HG02798 (cell line): ENCODE measurements around the gene AAK1.
A peak's percentile ranks its signal among the peaks of the same experiment; 100 is the strongest.
"Not testable (repeated sequence)": the region's sequence is repeated elsewhere in the genome, so short reads cannot be mapped to it uniquely, and the experiment has no call there.

ENCODE experiments used
- ATAC-seq: cut with Tn5 transposase; IDR thresholded peaks from one replicate; pipeline ENCODE4 v1.9.1; 2021; ENCODE audit warnings: mild to moderate bottlenecking; ENCODE audit not compliant: unreplicated experiment, poor library complexity

The AAK1 gene

DNA sequence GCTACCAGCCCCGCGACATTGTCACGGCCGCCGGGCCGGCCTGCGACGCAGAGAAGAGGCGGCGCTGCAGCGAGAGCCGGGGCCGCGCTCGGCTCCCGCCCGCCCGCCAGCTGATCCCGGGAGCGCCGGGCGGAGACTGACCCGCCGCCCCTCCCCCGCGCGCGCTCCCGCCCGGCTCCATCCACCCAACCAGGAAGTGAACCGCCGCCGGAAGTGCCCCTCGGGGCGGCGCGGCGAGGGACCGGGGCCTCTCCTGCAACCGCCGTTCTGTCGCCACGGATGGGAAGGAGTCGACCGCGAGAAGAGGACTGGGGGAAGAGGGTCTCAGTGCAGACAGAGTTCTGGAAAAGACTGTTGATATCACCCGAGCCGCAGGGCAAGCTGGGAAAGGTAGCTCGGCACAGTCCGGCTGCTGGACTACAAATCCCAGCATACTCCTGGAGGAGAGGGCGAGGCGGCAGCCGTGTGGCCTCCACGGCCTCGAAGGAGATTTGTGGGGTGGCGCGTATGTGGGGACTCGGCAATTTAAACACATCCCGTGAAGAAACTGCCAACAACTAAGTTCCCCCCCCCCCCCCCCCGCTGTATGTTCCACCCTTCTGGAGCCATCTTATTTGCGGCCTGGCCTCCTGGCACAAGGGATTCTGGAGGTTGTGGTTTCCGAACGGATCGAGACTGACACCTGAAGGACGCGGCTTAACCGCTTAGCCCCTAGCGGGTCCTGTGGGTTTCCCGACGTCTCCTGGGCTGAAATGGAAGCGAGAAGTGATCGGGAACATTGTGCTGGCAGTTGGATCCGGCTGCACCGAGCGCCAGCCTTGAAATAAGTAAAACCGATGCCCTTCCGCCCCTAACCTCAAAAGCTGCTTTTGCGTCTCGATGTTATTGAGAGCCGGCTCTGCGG is at the start of gene AAK1:
AAK1 (minus strand) TSS at position 138 of the 904 bp plus-strand sequence. CDS start 699 bp downstream, outside the sequence.
- peak; percentile 67 for ATAC-seq

GRCh38 chr2:69692424-69692823 is 48.9 kb upstream of the AAK1 start:
- ATAC-seq, result no peak

GRCh38 chr2:69689969-69690368 is 46.4 kb upstream of the AAK1 start:
- no peak for ATAC-seq

- no peak for ATAC-seq
Observed at GRCh38 chr2:69689466-69689865, 45.9 kb upstream of the AAK1 start.

DNA sequence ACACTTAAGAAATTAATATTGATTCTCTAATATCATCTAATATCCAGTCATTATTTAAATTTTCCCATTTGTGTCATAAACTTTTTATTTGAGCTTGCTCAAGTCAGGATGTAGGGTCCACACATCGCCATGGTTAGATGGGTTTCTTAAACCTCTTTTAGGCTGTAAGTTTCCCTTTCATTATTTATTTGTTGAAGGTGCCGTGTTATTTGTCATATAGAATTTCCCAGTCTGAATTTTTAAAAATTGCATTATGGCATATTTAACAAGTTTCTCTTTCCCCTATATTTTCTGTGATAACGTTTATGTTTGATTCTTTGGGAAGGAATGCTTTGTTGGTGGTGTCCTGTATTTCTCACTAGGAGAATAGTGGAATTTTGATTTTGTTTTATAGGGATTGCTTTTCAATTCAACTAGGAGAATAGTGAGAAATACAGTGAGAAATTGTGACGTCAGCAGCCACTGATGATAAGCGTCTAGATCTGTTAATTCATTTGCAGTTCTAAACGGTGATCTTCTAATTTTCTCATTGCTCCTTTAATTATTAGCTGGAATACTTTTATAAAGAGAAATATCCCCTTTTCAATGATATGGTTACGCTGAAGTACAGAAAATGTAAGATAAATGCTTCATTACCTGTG is 44.6 kb upstream of the AAK1 start:
- no peak for ATAC-seq

- ATAC-seq, result no peak
Observed at GRCh38 chr2:69686813-69687212, 43.3 kb upstream of the AAK1 start.

- no peak for ATAC-seq
Observed at GRCh38 chr2:69685321-69686048, 41.9 kb upstream of the AAK1 start.

DNA sequence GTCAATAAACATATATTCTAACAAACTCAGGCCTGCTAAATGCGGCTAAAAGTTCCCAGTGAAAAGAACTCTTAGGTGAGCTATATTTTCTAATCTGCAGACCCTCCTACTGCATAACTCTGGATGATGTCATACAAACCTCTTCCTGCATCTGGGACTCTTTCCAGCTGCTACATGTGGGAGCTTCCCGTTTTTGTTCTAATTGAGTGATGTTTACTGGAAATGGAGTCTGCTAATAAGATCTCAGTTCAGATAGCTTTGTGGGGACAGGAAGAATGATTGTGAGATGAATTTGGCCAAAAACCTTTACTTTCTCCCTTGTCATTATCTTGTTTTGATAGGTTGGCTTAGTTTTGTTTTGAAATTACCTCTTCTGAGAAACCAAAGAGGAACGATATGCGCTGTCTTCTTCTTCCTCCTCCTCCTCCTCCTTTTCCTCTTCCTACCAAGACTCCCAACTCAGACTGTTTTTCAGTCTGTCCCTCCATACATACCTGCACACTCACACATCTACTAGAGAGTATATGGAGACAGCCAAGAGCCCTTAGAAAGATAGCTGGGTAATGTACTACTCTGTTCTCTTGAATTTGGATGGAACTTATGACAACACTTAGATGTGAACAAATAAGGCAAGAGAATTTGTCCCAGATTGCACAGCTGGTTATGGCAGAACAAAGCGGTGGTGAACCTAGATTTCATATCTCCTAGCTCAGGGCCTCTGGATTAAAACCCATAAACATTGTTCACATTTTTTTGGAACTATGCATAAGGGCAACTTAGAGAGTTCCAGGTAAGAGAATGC is 39.8 kb upstream of the AAK1 start:
- no peak for ATAC-seq

DNA sequence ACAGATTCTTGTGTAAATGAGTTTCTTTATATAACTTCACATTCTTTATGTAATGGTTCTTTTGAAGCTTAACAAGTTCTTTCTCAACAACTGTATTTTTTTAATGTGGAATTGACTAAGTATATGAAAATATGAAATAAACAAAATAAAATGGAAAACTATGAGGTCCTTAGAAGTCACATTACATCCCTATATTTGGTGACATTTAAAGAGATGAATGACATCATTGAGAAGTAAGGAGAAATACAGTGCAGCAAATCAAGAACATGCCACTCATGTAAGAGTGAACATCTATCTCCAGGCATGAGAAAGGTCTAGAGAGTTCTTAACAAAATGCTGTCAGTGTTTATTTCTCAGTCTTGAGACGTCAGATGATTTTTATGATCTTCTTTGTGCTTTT is 39.0 kb upstream of the AAK1 start:
- ATAC-seq, result no peak

DNA sequence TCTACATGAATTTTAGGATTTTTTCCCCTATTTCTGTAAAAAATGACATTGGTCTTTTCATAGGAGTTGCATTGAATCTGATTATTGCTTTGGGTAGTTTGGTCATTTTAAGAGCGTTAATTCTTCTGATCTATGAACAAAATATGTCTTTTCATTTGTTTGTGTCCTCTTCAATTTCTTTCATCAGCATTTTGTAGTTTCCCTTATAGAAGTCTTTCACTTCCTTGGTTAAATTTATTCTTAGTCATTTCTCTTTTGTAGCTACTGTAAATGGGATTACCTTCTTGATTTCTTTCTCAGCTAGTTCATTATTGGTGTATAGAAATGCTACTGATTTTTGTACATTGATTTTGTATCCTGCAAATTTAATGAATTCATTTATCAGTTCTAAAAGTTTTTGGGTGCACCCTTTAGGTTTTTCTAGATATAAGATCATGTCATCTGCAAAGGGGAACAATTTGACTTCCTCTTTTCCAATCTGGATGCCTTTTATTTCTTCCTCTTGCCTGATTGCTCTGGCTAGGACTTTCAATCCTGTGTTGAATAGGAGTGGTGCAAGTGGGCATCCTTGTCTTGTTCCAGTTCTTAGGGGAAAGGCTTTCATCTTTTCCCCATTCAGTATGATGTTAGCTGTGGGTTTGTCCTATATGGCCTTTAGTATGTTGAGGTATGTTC is 36.6 kb upstream of the AAK1 start:
- no peak for ATAC-seq

DNA sequence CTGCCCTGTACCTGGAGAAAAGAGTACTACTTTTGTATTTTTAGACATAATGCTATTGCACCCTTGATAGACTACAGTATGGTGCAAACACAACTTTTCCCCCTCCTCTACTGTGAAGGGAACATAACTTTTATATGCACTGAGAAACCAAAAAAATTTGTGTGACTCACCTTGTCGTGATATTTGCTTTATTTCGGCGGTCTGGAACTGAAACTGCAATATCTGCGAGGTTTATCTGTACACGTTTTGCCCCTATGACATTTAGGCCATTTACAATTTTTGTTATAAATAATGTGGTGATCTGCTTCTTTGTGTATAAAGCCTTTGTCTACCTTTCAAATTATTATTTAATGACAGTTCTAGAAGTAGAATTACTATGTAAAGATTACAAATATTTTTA is 34.4 kb upstream of the AAK1 start:
- no peak for ATAC-seq

DNA sequence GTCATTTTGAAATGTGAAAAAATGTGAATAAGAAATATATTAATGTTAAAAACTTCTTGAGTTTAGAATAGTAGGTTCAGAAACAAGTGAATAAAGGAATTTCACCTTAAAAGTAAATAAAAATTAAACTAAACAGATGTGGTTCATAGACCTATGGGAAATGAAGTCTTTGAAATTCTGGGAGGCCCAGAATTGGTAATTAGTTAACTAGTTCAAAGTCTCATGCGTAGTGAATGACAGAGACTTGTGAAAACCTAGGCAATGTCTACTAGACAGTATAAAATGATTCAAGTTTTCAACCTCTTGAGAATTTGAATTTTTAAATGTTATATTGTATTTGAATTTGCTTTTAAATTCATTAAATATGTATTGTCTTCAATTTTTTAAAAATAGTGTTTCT is 32.6 kb upstream of the AAK1 start:
- no peak for ATAC-seq

GRCh38 chr2:69674316-69674670 is 30.8 kb upstream of the AAK1 start:
- ATAC-seq, result no peak

DNA sequence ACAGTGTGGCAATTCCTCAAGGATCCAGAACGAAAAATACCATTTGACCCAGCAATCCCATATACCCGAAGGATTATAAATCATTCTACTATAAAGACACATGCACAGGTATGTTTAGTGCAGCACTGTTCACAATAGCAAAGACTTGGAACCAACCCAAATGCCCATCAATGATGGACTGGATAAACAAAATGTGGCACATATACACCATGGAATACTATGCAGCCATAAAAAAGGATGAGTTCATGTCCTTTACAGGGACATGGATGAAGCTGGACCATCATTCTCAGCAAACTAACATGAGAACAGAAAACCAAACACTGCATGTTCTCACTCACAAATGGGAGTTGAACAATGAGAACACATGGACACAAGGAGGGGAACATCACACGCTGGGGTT is 29.6 kb upstream of the AAK1 start:
- not testable (repeated sequence) for ATAC-seq

DNA sequence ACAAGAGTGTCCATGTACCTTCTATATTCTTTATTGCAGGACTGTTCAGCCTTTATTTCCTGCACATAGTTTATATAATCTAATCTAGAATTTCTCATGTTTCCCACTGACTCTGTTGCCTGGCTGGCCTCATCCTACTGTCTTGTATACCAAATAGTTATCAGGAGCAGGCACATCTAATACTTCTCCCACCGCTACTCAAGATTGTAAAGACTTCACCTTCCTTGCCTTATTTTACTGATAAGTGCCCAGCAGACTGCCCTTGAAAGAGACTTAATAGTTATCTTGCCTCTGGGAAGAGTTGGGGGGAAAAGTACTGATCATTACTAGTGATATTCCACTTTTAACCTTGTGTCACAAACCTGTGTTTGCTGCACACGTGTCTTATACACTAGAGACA is 26.1 kb upstream of the AAK1 start:
- no peak for ATAC-seq

DNA sequence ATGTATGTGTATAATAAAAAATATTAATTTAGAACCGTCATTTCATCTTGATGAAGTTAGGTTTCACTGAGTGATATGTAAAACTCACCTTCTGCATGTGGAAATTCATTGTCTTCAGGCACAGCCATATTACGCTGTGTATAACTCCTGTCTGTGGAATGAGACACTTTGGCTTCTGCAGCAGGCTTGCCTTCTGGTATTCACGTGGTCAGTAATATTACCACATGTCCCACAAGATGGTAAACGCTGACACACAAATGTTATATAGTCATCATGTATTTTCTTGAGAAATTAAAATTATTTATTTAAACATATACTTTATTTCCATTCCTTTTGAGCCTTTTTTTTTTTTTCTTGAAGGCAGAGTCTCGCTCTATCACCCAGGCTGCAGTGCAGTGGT is 25.1 kb upstream of the AAK1 start:
- no peak for ATAC-seq

DNA sequence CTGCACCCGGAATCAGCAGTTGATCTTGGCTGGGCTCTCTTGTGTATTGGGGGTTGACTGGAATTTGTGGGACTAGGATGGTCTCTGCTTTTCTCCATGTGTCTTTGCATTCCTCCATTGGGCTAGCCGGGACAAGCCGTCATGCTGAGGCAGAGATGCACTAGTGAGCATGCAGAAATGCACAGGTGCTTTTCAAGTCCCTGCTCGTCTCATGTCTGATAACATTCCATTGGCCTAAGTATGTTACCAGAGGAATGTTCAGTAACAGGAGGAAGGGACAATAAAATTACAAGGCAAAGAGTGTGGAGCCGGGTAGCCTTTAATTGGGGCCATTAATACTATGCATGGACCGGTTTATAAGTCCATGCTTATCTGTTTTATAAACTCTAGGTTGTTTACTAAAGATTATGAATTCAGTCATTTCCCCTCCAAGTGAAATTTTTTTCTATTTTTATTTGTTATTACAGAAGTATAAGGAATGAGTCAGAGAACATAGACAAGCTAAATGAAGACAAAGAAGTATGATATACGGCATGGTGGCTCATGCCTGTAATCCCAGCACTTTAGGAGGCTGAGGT is 24.4 kb upstream of the AAK1 start:
- ATAC-seq, result no peak

DNA sequence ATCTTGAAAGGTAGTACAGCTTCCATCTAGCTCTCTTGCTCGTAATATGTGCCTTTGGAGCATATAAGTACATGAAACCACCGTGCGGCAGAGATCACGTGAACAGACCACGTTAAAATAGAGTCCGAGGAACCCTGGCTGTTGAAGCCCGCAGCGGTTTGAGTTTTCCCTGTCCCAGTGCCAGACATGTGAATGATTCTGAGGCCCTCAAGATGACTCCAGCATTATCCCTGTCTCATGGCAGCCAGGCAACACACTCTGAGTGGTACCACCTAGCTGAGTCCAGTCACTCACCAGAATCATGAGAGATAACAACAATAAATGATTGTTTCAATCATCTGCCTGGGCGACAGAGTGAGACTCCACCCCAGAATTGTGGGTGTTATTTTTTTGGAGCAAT is 21.6 kb upstream of the AAK1 start:
- ATAC-seq, result no peak

DNA sequence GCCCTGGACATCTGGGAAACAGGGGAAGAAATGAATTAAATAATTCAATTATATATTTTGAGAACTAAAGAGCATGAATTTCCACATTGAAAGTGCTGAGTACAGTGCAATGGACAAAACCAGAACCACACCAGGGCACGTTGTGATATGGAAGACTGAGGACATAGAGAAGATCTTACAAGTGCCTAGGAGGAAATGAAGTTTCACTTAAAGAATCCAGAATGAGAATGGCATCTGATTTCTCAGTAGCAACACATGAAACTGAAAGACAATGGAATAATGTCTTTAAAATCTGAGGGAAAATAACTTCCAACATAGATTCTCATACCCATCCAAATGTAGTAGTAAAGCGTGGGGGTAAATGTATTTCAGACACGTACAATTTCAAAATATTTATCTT is 20.3 kb upstream of the AAK1 start:
- no peak for ATAC-seq

DNA sequence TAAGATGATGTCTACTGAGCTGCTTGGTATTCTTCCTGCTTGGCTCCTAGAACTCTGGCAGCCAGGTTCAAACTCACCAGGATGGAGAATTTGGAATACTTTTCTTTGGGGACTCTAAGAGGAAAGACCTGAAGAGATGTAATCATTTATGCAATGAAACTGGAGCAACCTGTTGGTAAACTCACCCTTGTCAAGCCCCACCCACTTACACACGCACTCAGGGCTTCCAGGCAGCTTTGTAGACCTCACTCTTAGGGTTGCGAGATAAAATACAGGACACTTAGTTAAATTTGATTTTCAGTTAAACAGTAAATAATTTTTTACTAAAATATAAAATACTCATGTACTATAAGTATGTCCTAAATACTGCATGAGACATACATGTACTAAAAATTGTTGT is 19.0 kb upstream of the AAK1 start:
- not testable (repeated sequence) for ATAC-seq
